Raji (cell line): Measurements from ENCODE around the gene ITGAD.

Experiments
- POLR2A ChIP-seq: IDR thresholded peaks from 2 replicates; pipeline ENCODE4 v1.6.1; 2011; ENCODE audit warnings: low read depth, low read length, control low read depth; ENCODE audit not compliant: insufficient read depth

Gene ITGAD

DNA sequence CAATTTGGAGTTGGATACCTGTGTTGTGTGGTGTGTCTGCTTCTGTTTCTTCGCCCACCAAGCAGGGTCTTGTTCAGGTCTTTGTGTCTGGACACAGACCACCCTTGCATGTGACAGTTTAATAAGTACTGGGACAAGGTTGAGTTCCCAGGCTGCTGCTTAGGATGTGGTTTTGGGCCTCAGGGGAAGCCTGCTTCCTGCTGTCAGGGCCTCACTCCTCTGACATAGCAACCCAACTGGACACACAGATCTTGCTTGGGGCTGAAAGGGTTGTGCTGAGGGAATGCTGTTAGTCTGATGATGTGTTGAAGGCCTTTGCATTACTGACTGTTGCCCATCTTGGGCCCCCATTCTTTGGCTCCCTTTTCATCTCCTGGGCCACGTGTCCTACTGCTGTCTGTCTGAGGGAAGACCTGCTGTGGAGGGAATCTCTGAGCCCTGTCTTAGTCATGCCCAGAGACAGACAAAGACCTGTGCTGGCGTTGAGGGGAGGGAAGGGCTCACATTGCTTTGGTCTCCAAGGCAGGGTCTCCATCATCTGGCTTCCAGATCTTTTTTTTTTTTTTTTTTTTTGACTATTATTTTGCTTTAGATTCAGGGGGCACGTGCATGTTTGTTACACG lies 74.1 kb downstream of the ITGAD start:
- no peak for TF ChIP-seq POLR2A

DNA sequence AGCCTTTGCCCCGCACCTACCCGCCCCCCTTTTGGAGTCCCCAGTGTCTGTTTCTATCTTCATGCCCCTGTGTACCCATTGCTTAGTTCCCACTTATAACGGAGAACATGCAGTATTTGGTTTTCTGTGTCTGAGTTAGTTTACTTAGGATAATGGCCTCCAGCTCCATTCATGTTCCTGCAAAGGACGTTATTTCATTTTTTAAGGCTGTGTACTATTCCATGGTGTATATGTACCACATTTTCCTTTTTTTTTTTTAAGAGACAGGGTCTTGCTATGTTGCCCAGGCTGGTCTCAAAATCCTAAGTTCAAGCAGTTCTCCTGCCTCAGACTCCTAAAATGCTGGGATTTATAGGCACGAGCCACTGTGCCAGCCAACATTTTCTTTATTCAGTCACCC lies 74.7 kb downstream of the ITGAD start:
- TF ChIP-seq POLR2A = no peak

DNA sequence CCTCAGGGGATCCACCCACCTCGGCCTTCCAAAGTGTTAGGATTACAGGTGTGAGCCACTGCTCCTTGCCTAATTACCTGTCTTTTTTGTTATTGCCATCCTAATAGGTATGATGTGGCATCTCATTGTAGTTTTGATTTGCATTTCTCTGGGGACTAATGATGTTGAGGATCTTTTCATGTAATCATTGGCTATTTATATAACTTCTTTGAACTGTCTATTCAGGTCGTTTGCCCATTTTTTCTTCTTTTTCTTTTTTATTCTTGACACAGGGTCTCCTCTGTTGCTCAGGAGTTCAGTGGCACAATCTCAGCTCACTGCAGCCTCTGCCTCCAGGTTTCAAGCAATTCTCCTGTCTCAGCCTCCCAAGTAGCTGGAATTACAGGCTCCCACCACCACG lies 77.5 kb downstream of the ITGAD start:
- TF ChIP-seq POLR2A = no peak

DNA sequence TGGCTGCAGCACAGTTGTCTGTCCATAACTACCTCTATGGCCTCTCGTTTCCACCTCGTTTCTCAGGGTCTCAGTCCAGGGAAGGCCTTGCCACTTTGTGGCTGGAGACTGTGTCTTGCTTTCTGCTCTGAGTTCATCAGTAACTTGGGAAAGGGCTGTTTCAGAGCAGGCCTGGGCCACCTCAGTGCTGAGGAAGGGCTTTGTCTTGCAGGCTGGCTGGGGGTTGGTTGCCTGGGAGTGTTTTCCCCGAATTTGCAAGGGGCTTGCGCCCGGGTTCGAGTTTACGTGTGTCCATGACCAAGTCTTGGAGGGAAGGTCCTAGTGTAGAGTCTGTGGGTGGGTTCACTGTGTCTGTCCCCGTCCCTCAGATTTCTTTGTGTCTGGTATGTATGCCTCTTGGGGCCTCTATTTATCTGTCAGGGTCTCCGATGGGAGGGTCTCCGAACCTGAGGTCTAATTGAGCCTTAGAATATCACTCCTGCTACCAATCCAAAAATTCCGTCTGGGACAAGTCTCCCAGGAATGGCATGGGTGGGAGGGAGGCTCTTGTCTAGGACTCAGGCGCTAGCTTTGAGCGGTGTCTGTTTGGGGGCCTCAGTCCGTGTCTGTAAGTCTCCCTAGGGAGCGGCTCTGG lies 78.2 kb downstream of the ITGAD start:
- no peak for TF ChIP-seq POLR2A

DNA sequence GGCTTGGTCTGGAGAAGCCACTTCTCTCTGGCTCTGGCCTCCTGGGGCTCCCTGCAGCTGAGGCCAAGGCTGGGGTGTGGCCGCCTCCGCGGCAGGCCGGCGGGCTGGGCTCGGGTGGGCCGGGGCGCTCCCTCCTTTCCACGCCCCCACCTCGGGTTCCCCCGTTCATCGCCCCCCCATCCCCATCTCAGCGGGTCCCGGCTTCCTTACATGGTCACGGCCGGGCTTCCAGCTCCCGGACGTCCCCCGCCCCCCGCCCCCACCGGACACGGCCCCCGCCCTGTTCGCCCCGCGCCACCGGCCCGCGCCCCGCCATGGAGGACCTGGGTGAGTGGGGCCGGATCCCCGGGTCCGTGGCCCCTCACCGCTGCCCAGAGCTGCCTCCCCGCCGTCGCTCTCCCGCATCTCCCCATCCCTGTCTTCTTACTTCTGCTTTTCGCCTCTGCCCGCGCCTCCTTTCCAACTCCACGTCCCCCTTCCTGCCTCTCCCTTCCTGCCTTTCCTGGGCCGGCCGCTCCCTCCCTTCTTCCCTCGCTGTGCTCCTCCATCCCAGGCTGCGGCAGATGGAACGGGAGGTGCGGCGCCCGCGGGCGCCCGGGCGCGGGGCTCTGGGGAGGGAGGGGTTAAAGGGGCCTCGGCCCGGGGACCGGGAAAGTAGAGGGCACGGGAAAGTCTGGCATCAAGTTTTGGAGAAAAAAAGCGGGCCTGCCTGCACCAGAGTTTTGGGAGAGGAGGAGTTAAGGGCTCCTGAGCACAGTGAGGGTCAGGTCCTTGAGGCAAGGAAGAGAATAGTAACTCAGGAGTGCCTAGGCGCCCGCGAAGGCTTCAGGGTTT lies 79.0 kb downstream of the ITGAD start, which contains the start of gene TGFB1I1:
Gene TGFB1I1, plus strand, starts transcription at position 278 of the 834 bp plus-strand sequence. Its CDS starts 37 bp downstream, at position 315.
- no peak for TF ChIP-seq POLR2A

DNA sequence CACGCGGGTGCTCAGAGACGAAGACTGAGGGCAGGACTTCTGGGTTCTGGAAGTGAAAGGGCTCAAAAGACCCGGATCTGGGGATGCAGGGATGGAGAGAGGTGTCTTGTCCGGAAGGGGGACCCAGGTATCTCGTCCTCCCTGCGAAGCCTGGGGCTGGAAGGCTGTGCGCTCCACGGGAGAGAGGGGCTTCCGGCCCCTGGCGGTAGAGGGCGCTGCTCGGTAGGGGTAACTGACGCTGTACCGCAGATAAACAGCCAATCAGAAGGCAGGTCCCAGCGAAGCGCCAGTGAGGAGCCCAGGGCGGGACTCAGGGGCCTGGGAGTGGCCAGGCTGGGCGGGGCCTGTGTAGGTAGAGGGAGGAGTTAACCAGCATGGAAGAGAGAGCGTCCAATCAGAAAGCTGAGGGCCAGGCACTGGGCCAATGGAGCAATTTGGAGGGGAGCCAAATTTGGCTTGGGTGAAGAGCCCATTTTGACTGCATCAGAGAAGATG lies 79.6 kb downstream of the ITGAD start:
- TF ChIP-seq POLR2A = no peak

DNA sequence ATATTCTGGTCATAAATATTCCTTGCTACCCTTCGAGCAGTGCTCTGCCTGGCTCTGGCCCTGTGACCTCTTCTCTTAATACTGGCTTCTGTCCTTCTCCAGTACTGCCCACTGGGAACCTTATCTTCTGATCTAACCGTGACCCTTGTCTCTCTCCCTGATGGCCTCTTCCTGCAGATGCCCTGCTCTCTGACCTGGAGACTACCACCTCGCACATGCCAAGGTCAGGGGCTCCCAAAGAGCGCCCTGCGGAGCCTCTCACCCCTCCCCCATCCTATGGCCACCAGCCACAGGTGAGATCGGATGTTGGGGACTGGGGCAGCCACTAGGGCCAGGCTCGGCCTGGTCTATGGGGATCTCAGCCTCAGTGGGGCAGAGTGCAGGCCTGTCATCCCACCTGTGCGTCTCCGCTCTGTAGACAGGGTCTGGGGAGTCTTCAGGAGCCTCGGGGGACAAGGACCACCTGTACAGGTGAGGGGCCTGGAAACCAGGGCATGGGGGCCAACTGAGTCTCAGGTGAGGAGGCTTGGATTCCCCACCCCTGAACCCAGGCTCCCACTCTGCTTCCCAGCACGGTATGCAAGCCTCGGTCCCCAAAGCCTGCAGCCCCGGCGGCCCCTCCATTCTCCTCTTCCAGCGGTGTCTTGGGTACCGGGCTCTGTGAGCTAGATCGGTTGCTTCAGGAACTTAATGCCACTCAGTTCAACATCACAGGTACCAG lies 80.3 kb downstream of the ITGAD start:
- TF ChIP-seq POLR2A = no peak

DNA sequence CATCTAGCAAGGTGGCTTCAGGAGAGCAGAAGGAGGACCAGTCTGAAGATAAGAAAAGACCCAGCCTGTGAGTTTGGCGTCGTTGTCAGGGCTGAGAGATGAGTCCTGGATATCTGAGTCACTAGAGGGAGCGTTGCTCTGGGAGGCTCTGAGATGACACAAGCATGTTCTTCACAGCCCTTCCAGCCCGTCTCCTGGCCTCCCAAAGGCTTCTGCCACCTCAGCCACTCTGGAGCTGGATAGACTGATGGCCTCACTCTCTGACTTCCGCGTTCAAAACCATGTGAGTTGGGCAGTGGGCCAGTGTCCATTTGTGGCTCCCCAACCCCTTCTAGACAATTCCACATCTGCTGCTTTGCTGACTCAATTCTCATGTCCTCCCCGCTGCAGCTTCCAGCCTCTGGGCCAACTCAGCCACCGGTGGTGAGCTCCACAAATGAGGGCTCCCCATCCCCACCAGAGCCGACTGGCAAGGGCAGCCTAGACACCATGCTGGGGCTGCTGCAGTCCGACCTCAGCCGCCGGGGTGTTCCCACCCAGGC lies 81.1 kb downstream of the ITGAD start:
- TF ChIP-seq POLR2A = no peak

DNA sequence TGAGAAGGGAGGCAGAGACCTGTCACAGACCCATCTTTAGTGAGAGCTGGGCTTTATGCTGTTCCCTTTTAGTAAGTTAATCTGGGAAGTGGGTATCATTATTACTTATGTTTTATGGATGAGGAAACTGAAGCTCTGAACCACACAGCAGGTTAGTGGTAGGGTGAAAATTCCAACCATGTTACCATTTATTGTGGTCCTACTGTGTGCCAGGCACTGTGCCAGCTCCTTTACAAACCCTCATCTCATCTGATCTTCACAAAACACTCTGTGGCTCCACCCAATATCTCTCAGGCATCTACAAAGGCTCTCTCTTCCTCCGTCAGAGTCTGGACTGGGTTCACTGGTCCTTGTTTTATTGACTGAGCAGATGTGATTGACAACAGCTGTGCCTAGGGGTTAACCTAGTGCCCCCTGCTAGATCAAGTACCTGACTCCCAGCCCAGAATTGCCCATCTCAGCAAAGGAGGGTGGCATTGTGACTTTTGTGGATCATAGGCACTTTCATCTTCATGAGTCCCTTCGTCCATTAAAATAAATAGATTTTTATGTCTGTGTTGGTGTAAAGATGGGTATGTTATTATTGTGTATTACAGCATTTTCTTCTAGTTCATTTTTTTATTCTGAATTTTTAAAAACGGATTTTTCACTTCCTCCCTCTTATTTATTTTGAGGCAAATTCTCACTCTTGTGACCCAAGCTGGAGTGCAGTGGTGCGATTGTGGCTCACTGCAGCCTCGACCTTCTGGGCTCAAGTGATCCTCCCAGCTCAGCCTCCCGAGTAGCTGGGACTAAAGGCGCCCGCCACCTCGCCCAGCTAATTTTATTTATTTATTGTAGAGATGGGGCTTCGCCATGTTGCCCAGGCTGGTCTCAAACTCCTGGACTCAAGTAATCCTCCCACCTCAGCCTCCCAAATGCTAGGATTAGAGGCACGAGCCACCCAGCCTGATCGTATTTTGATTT lies 81.9 kb downstream of the ITGAD start:
- no peak for TF ChIP-seq POLR2A

DNA sequence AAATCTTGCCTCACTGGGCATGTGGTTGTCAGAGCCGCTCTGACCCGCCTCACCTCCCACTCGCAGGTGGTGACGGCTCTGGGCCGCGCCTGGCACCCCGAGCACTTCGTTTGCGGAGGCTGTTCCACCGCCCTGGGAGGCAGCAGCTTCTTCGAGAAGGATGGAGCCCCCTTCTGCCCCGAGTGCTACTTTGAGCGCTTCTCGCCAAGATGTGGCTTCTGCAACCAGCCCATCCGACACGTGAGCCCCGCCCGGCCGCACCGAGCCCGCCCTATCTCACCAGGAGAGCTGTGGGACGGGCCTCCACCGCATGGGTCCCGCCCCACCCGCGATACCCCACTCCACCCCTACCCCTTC lies 82.8 kb downstream of the ITGAD start:
- TF ChIP-seq POLR2A = no peak
